ENCODE data around the gene HOXC5. TPM values are rescaled to one million over a fixed set of nuclear protein-coding genes. Genes with fewer than 3 reads are reported as not detected.

The HOXC5 gene
- total and polyA plus RNA-seq, 2 experiments from 2014 or later = 0.18 to 0.40 TPM

GRCh38 chr12:54010972-54011664 lies 21.7 kb upstream of the HOXC5 start:
- peak overlapping the region; percentile 18 for H3K4me3 ChIP-seq
- 7% methylated on average over 17 of the region's 17 CpGs for WGBS (ENCODE audit: low lambda C conversion rate, missing lambda C conversion rate)
- H3K9me2 ChIP-seq (replicated peaks; ENCODE audit: insufficient read depth) = no peaks in the 10 kb centered on the region
- H3K4me1 ChIP-seq (ENCODE audit: insufficient read depth) = peaks cover 14% of the 10 kb centered on the region
- H3K27ac ChIP-seq = peak overlapping the region; percentile 81
- no peaks in the 10 kb centered on the region for H4K20me1 ChIP-seq (ENCODE audit: insufficient read depth, poor library complexity, severe bottlenecking)
- H3K36me3 ChIP-seq (replicated peaks; ENCODE audit: insufficient read depth, low read depth) = no peaks in the 10 kb centered on the region
- DNase-seq (ENCODE audit: low spot score) = no peak
- TF ChIP-seq, protein P1, sequence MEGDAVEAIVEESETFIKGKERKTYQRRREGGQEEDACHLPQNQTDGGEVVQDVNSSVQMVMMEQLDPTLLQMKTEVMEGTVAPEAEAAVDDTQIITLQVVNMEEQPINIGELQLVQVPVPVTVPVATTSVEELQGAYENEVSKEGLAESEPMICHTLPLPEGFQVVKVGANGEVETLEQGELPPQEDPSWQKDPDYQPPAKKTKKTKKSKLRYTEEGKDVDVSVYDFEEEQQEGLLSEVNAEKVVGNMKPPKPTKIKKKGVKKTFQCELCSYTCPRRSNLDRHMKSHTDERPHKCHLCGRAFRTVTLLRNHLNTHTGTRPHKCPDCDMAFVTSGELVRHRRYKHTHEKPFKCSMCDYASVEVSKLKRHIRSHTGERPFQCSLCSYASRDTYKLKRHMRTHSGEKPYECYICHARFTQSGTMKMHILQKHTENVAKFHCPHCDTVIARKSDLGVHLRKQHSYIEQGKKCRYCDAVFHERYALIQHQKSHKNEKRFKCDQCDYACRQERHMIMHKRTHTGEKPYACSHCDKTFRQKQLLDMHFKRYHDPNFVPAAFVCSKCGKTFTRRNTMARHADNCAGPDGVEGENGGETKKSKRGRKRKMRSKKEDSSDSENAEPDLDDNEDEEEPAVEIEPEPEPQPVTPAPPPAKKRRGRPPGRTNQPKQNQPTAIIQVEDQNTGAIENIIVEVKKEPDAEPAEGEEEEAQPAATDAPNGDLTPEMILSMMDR (IDR thresholded peaks at IDR 0.05; ENCODE audit: poor library complexity) = no peak
- TF ChIP-seq EZH2 (IDR thresholded peaks at IDR 0.05; ENCODE audit: borderline replicate concordance) (no peak), EZH2phosphoT487 (IDR thresholded peaks at IDR 0.05; ENCODE audit: low read depth, severe bottlenecking, unreplicated experiment) (peak; percentile 8)
- peaks cover 4% of the 10 kb centered on the region for H3K79me2 ChIP-seq
- no peaks in the 10 kb centered on the region for H3K9me3 ChIP-seq (ENCODE audit: low read depth)
- peaks cover 90% of the 10 kb centered on the region for H3K27me3 ChIP-seq
- H2AFZ ChIP-seq = no peak overlapping the region
- H3K4me2 ChIP-seq = peak overlapping the region; percentile 95

- TF ChIP-seq EZH2 (IDR thresholded peaks at IDR 0.05; ENCODE audit: borderline replicate concordance) (no peak), EZH2phosphoT487 (IDR thresholded peaks at IDR 0.05; ENCODE audit: low read depth, severe bottlenecking, unreplicated experiment) (no peak)
- TF ChIP-seq, protein P1 (IDR thresholded peaks at IDR 0.05; ENCODE audit: poor library complexity) = no peak
- no peaks in the 10 kb centered on the region for H4K20me1 ChIP-seq (ENCODE audit: insufficient read depth, poor library complexity, severe bottlenecking)
- H3K4me1 ChIP-seq (ENCODE audit: insufficient read depth) = peaks cover 10% of the 10 kb centered on the region
- WGBS (ENCODE audit: low lambda C conversion rate, missing lambda C conversion rate) = 31% methylated on average over 14 of the region's 14 CpGs
- no peak overlapping the region for H3K4me3 ChIP-seq
- peaks cover 4% of the 10 kb centered on the region for H3K79me2 ChIP-seq
- peaks cover 82% of the 10 kb centered on the region for H3K27me3 ChIP-seq
- H3K9me2 ChIP-seq (replicated peaks; ENCODE audit: insufficient read depth) = no peaks in the 10 kb centered on the region
- H2AFZ ChIP-seq = no peak overlapping the region
- no peaks in the 10 kb centered on the region for H3K36me3 ChIP-seq (replicated peaks; ENCODE audit: insufficient read depth, low read depth)
- no peak for DNase-seq (ENCODE audit: low spot score)
- H3K9me3 ChIP-seq (ENCODE audit: low read depth) = no peaks in the 10 kb centered on the region
- peak overlapping the region; percentile 81 for H3K27ac ChIP-seq
- peak overlapping the region; percentile 95 for H3K4me2 ChIP-seq
Measured at GRCh38 chr12:54011665-54012532, 21.0 kb upstream of the HOXC5 start.

GRCh38 chr12:54012631-54013409 lies 20.0 kb upstream of the HOXC5 start:
- 39% methylated on average over 6 of the region's 6 CpGs for WGBS (ENCODE audit: low lambda C conversion rate, missing lambda C conversion rate)
- peaks cover 9% of the 10 kb centered on the region for H3K79me2 ChIP-seq
- H4K20me1 ChIP-seq (ENCODE audit: insufficient read depth, poor library complexity, severe bottlenecking) = no peaks in the 10 kb centered on the region
- peaks cover 9% of the 10 kb centered on the region for H3K4me1 ChIP-seq (ENCODE audit: insufficient read depth)
- H3K36me3 ChIP-seq (replicated peaks; ENCODE audit: insufficient read depth, low read depth) = no peaks in the 10 kb centered on the region
- H3K27ac ChIP-seq = peak overlapping the region; percentile 15
- H3K9me3 ChIP-seq (ENCODE audit: low read depth) = no peaks in the 10 kb centered on the region
- H3K4me2 ChIP-seq = no peak overlapping the region
- H3K4me3 ChIP-seq = no peak overlapping the region
- TF ChIP-seq EZH2phosphoT487 (IDR thresholded peaks at IDR 0.05; ENCODE audit: low read depth, severe bottlenecking, unreplicated experiment) (no peak), EZH2 (IDR thresholded peaks at IDR 0.05; ENCODE audit: borderline replicate concordance) (no peak)
- TF ChIP-seq, protein P1 (IDR thresholded peaks at IDR 0.05; ENCODE audit: poor library complexity) = no peak
- no peak for DNase-seq (ENCODE audit: low spot score)
- H3K27me3 ChIP-seq = peaks cover 77% of the 10 kb centered on the region
- H3K9me2 ChIP-seq (replicated peaks; ENCODE audit: insufficient read depth) = no peaks in the 10 kb centered on the region
- no peak overlapping the region for H2AFZ ChIP-seq
